ENCODE measurements around the gene CYB561.

DNA sequence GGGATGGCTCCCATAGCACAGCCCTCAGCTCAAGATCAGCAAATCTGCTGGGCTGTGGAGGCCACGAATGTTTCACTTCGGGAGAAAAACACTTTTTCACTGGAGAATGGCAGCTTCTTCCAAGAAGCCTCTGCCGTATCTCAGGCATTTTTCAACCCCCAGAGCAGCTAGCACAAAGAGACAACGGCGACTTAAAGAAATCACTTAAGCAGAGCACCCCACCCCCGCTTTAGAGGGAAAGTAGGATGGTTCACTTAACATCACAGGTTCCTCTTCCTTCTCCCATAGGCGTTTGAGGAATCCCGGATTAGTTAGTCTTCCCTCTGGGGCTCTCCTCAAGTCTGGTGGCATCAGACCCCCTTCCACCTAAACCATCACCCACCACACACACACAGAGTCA is 27.6 kb downstream of the CYB561 start:
- TF ChIP-seq, protein P1, sequence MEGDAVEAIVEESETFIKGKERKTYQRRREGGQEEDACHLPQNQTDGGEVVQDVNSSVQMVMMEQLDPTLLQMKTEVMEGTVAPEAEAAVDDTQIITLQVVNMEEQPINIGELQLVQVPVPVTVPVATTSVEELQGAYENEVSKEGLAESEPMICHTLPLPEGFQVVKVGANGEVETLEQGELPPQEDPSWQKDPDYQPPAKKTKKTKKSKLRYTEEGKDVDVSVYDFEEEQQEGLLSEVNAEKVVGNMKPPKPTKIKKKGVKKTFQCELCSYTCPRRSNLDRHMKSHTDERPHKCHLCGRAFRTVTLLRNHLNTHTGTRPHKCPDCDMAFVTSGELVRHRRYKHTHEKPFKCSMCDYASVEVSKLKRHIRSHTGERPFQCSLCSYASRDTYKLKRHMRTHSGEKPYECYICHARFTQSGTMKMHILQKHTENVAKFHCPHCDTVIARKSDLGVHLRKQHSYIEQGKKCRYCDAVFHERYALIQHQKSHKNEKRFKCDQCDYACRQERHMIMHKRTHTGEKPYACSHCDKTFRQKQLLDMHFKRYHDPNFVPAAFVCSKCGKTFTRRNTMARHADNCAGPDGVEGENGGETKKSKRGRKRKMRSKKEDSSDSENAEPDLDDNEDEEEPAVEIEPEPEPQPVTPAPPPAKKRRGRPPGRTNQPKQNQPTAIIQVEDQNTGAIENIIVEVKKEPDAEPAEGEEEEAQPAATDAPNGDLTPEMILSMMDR (IDR thresholded peaks at IDR 0.05), result no peak
- TF ChIP-seq POLR2A (IDR thresholded peaks at IDR 0.05), result no peak

All from lower leg skin (tissue), 3 donors.